ENCODE data around the gene TPRG1.

DNA sequence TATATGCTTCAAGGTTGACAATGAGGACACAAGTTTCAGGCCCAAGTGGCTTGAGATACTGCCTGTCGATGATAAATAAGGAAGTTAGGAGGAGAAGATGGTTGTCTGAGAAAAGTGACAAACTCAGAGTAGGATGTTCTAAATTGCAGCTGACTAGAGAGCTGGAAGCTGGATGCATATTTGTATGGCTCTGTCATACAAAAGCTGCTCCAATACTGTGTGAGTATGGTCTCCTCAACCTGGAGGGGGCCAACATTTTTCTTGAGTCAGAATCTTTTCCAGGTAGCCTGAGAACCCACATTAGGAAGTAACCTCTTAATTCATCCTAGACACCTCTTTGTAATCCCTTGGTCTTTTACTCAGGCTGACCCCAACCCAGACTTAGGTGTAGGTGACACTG lies 28.4 kb upstream of the TPRG1 start:
- TF ChIP-seq EZH2phosphoT487 (IDR thresholded peaks at IDR 0.05; ENCODE audit: borderline replicate concordance, low read length): no peak
- TF ChIP-seq, protein P1, sequence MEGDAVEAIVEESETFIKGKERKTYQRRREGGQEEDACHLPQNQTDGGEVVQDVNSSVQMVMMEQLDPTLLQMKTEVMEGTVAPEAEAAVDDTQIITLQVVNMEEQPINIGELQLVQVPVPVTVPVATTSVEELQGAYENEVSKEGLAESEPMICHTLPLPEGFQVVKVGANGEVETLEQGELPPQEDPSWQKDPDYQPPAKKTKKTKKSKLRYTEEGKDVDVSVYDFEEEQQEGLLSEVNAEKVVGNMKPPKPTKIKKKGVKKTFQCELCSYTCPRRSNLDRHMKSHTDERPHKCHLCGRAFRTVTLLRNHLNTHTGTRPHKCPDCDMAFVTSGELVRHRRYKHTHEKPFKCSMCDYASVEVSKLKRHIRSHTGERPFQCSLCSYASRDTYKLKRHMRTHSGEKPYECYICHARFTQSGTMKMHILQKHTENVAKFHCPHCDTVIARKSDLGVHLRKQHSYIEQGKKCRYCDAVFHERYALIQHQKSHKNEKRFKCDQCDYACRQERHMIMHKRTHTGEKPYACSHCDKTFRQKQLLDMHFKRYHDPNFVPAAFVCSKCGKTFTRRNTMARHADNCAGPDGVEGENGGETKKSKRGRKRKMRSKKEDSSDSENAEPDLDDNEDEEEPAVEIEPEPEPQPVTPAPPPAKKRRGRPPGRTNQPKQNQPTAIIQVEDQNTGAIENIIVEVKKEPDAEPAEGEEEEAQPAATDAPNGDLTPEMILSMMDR (IDR thresholded peaks at IDR 0.05; ENCODE audit: low read depth, low read length, poor library complexity, severe bottlenecking): no peak

Data from DOHH2 (cell line).